GM19438 (cell line): ENCODE results near the gene ACAA1.

Experiments
- ATAC-seq: cut with Tn5 transposase; IDR thresholded peaks from one replicate; pipeline ENCODE4 v1.9.1; 2021; ENCODE audit warnings: low read depth; ENCODE audit not compliant: unreplicated experiment

ACAA1 gene

DNA sequence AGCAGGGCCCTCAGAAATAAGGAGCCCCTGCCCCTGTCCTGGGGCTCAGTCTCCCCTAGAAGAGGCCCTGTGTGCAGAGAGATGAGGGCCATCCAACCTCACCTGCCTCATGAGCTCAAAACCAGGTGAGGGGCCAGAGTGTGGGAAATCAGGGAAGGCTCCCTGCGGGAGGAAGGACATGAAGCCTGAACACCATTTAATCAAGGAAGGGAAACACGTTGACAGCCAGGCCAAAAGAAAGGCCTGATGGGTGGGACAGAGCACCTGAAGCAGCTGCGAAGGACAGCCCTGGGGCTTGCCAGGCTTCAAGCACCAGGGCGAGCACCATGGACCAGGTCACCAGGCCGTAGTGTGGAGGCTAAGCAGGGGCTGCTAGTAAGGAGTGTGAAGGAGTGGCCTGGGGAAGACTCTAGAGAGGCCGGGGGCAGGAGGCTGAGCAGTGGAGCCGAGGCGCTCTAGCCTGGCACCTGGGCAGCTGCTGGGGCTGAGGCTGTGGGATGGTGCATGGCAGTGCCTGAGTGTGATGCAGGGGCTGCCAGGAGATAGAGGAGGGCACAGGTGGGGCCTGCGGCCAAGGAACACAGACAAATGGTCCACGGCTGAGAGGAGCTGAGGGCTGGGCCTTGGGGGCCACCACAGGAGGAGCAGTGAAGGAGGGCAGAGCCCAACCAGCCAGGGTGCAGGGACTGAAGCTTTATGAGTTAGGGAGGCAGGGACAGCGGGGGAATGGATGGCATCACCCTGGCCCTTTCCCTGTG lies 16.1 kb downstream of the ACAA1 start:
- ATAC-seq = no peak

DNA sequence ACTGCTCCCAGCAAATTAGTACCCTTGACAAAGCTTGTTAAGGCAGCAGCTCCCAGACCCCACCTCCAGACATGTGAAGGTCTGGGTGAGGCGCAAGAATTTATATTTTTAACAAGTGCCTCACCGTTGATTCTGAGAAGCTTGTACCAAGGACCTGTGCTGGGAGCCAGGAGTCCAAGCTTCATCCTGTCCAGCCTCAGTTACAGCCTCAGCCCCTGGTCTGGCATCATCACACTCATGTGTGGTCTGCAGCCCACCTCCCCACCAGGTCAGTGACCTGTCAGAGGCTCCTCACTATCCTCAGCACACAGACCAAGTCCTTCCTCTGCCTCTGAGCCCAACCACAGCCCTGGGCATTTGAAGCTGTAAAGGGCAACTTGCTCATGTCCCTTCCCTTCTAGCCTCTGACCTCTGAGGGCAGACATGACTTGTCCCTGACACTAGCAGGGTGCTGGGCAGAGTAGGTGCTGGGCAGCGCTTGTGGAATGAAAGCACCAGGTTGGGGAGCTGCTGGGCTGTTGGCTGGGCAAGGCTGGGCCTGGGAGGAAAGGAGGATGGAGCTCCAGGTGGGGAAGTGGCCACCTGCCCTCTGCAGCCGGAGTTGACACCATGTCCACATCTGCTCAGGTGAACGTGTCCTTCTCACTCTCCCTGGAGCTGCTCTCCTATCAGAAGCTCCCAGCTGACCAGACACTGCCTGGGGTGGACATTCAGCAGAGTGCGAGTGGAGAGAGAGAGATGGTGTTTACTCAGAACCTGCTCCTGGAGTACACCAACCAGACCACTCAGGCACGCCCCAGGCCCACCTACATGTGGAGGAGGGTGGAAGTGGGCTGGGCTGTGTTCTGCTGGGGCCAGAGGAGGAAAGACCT lies 16.9 kb downstream of the ACAA1 start:
- ATAC-seq = no peak

DNA sequence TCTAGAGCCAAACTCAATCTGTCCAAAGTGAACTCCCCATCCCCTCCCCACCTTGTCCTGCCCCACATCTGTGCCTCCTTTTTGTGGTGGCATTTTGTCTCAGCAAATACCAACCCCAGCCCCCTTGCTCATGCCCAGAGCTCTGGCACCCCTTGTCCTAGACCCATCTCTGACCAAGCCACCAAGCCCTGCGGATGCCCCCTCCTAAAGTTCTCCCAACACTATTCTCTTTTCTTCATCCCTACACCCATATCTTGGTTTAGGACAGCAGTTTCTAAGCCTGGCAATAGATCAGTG lies 17.7 kb downstream of the ACAA1 start:
- ATAC-seq = no peak

DNA sequence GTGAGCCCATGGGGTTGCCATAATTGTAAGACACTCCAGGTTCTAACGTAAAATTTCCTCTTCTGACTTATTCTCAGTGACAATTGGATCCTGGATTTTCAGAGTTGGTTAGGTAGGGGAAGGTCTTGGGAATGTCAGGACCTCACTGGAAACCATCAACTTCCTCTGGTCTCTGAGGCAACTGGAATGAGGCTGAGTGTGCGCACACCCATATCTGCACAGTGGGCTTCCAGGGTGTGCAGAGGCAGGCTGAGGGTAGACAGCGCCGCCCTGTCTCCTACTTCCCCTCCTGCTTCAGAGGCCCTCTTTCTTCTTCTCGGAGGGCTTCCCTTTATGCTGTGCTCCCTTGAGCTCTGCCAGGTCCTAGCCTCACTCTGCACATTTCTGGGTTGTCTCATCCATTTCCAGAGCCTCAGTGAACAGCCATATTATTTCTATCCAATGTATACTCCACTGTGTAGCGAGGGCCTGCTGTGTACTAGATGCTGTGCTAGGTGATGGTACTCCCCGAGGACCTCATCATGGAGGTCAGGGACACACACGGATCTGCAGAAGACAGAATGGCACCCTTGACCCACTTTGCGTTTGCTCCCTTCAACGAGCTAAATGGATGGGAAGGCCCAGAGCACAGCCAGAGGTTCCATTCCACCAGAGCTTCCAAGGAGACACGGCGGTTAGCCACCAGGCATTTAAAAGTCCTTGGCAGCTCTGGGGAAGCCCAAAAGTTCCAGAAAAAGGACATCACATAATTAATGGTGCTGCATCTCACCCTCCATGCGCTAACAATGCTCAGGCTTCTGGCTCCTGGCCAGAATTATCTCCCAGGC lies 18.3 kb downstream of the ACAA1 start:
- ATAC-seq = no peak

DNA sequence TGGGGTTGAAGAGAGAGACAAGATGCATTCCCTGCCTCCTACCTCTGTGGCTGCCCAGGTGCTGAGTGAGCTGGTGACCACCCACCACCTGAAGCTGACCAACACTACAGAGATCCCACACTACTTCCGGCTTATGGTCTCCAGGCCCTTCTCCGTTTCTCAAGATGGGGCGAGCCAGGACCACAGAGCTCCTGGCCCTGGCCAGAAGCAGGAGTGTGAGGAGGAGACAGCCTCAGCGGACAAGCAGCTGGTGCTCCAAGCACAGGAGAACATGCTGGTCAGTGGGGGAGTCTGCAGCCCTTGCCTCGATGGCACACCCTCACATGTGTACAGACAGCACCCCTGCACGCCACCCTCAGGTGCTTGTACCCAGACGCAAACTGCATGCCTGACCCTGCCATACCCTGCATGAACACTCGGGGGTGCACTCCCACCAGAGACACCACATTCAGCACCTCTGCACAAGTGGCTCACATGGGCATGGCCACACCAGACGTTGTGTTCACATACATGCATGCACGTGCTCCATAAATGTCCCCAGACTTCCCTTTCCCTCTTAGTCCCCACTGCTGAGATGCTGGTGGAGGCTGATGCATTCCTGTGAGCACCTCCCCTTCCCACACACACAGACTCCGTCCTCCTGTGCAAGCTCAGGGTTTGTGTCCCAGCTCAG lies 19.0 kb downstream of the ACAA1 start:
- peak; percentile 69 for ATAC-seq

DNA sequence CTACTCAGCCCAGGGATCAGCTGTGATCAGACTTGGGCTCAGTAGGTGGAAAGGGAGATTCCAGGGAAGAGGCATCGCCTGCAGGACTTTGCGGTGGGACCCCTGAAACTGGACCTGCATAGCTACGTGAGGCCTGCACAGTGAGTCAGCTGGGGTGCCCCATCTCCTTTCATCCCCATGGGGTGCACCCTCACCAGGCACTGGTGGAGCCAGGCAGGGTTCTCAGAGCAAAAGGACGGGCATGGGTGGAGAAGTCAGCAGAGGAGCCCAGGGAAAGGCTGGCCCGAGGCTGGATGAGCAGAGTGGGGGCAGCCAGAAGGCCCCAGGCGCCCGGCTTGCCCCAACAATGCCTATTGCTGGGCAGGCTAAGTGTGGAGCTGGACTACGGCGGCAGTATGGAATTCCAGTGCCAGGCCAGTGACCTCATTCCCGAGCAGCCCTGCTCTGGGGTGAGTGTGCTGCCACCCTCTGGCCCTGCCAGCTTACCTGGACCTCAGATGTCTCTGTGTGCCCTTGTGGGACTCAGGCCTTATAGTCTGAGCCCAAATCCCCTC lies 19.7 kb downstream of the ACAA1 start:
- ATAC-seq = no peak

DNA sequence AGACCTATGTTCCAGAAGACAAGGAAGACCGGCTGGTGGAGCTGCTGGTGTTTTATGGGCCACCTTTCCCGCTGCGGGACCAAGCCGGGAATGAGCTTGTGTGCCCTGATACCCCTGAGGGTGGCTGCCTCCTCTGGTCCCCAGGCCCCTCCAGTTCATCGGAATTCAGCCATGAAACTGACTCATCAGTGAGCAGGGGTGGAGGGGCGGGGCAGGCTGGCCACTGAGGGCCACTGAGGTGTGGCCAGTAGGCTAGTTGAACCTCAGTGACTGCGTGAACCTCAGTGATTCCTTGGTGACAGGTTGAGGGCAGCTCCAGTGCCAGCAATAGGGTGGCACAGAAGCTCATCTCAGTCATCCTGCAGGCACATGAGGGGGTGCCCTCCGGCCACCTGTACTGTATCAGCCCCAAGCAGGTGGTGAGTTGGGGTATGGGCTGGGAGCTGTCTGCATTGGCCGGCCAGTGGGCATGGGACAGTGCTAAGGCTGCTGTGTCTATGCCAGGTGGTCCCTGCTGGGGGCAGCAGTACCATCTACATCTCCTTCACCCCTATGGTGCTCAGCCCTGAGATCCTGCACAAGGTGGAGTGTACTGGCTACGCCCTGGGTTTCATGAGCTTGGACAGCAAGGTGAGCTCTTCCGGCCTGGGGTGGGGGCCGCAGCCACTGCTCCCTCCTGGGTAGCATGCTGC lies 20.3 kb downstream of the ACAA1 start:
- no peak for ATAC-seq

DNA sequence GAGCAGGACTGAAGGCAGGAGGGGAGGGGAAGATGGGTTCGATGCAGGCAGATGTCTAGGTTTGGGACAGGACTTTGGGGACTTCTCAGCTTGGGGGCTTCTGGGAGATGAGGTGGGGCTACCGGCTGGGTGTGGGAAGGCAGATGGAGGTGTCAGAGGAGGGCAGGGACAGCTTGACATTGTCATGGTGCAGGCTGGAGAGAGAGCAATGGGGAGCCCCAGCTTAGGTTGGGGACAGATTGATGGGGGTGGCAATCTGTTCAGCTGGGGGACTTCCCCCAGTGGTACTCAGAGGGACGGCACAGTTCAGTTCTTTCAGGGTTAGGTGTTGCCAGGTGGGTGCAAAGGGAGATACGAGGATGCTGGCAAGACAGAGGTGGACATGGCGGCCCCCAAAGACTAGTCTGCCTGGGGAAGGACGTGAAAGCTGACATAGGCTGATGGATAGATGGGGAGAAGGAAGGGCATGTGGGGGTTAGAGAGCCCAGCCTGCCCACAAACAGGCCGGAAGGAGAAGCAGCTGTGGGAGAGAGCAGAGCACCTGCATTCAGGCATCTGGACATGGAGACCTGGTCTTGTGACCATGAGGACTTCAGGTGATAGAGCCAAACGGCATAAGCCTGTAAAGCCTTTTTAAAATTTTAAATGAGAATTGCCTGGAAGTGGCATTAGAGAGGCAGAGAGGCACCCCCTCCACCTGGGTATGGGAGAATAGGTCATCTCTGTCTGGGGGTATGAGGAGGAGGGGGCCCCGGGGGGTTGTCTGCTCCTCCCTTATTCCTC lies 21.1 kb downstream of the ACAA1 start:
- no peak for ATAC-seq

DNA sequence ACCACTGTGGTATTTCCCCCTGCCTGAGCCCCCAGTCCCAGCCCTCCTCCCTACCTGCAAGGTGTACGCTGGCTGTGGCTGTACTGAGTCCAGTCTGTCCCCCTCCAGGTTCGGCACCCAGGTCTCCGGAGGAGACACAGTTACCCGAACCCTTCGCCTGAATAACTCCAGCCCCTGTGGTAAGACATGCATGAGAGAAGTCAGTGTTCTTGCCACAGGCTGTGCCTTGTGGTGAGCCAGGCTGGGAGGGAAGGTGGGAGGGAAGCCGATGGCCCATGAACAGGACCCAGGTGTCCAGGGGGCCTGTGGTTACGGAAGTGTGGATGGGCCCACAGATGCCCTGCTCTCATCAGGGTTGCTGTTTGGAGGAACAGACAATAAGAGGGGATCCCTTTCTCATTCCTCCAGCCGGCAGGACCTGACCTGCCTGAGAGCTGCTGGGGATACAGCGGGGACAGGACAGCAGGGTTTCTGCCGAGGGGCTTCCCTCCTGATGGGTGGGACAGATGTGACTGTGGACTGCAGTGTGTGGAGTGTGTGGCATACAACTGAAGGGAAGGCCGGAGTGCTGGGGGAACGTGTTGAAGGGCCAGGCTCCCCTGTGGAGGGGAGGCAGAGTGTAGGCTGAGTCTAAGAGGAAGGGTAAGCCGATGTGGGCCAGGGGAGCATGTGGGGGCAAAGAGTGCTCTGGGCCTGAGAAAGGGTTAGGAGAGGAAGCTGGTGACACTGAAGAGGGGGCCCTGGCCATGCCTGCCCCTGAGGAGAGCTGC lies 21.9 kb downstream of the ACAA1 start:
- ATAC-seq = no peak

DNA sequence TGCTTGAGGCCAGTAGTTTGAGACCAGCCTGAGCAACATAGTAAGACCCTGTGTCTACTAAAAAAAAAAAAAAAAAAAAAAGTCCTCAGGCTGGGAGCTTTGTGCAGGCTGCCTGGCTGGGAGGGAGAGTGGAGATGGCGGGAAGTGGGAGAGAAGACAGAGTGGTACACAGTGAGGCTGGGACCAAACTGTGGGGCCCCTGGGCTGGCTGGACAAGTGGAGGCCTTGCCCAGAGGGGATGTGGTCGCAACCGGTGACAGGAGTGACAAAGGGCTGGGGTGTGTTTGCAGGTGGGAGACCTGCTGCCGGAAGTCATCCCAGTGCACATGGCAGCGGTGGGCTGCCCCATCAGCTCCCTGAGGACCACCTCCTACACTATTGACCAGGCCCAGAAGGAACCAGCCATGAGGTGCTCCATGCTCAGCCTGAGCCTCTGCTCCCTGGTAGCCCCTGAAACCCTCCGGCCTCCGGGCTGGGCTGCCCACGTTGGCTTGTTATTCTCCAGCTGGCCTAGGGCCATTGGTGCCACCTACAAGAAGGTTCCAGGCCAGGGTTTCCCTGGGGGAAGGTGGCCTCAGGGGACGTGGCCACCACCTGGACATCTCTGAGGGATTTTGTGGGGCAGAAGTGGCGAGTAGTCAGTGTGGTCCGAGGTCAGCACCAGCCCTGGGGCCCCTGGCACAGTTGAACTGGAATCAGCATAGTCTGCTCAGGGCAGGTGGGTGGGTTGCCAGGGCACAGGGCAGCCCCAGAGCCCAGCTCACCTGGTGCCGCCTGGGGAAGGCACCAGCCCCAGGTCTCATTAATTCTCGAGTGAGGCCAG lies 22.7 kb downstream of the ACAA1 start:
- no peak for ATAC-seq

DNA sequence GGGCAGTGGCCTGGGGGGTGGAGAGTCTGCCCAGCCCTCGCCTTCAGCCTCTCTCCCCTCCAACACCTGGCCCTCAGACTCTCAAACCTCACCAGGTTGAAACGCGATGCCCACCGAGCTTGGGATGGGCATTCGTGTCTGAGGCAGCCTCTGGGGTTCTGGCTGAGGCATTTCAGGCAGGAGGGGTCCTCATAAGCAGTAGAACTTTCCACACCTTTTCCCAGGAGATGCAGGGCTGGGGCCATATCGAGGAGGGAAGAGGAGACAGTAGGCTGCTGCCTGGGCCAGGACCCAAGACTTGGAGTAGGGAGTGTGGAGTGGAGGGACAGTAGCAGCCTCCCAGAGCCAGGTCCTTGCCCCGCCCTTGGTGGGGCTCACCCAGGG lies 24.6 kb downstream of the ACAA1 start:
- ATAC-seq = no peak

DNA sequence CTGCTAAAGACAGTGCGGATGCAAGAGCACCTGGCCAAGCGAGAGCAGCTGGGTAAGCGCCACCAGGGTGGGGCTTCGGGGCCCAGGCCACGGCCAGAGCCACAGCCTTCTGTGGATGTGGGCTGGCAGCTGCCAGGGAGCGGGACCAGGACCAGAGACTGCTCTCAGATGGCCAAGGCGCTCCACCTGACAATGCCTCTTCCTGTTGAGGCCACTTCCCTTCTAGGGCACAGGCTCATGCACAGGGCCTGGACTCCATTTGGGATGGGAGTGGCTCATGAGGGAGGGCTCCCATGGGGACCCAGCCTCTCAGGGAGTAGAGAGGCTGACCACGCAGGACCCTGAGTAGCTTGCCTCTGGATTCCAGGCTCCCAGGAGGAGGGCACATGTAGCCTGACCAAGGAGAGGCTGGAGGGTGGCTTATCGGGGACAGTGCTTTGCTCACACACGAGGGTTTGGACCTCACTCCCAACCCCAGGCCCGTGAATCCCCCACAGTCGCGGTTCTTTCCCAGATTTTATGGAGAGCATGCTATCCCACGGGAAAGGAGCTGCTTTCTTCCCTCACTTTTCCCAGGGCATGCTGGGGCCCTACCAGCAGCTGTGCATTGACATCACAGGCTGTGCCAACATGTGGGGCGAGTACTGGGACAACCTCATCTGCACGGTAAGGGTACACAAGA lies 25.1 kb downstream of the ACAA1 start:
- ATAC-seq = no peak

DNA sequence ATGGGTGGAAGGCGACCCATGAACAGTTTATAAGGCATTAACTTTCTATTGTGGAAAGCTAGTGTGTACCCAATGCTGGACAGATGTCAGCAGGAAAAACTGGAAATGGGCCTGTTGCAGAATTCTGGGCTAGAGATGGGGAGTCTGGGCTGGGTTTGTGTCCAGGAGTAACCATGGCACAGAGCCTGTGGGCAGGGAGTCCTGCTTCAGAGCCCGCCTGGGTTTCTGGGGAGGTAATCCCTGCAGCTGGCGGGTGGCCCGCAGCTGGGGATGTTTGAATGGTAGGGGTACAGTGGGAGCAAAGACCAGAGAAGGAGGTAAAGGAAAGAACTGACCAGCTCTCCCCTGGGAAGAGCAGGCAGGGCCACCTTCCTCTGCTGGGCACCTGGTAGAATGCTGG lies 25.7 kb downstream of the ACAA1 start:
- ATAC-seq = no peak

DNA sequence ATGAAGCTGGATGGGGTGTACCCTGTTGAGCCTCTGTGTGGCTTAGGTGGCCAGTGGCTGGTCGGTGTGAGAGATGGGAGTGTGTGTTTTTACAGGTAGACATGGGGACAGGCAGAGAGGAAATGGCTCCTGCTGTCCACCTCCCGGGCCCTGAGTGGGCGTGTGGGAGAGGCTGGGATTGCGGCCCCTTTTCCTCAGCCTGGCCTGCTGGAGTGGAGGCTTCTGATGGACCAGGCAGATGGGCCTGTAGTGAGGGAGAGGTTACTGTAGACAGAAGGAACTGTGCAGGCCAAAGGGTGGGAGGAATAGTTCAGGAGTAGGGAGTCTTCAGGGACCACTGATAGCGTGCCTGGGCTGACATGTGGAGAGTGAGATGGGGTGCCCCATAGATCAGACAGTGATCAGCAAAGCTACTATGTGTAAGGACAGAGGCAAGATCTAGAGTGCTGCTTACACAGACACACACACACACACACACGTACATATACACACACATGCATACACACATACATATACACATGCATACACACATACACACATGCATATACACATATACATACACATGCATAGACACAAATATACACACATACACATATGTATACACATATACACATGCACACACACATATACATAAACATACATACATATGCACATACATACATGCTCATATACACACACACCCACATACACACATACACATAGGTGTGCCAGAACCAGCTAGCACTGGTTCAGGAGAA lies 26.4 kb downstream of the ACAA1 start:
- no peak for ATAC-seq

DNA sequence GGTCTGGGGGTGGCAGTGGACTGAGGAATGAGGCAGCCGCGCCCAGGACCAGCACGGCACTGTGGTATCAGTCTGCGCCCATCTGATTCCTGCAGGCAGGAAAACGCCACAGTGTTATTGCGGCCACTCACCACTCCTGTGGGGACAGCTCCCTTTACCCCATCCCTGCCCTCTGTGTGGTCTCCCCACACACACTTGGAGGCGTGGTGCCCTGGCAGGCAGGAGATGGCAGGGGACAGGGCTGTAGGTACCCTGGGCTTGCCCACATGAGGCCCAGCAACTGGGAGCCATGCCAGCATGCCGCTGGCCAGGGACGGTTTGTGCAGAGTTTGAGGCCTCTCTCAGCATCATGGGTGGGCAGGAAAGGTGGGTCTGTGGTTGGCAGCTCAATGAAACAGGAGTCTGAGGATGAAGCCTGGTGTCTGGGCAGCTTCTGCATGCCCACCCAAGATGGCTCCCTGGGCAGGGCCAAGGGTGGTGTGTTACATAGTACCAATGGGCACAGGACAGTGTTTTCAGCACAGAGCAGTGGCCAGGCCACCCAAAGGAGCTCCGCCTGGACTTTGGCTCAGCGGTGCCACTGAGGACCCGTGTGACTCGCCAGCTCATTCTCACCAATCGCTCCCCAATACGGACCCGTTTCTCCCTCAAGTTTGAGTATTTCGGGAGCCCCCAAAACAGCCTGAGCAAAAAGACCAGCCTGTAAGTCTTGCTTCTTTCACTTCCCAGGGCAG lies 27.2 kb downstream of the ACAA1 start:
- no peak for ATAC-seq
